T-cell (primary cell): ENCODE results near the gene HTR3B. TPM values are rescaled to one million over a fixed set of nuclear protein-coding genes. Genes with fewer than 3 reads are reported as not detected.

Experiments
- ATAC-seq, 4 experiments: fragments of 200-7000 bp in 3 of 4; fragments of 150-1000 bp in 1 of 4; cut with Tn5 transposase; replicated peaks in 1 of 4; 1 replicate in 3 of 4; 2 replicates in 1 of 4; pipeline ENCODE4 v1.10.0; 2021; ENCODE audit warnings: moderate library complexity in 3 of 4, mild to moderate bottlenecking in 2 of 4, moderate number of reproducible peaks in 1 of 4
- CTCF ChIA-PET, 2 donors: fragments of 300-600 bp; sonication (Branson Sonifier 250); formaldehyde crosslinking; loops; one replicate each; lab custom pipeline; 2022; ENCODE audit warnings: antibody characterized with exemption in 2 of 2; lab: Charles Lee
- POLR2A ChIA-PET, 2 donors: fragments of 300-600 bp; sonication (Branson Sonifier 250); formaldehyde crosslinking; loops; one replicate each; lab custom pipeline; 2022; ENCODE audit warnings: antibody characterized with exemption in 2 of 2; lab: Charles Lee
- DNase-seq, 35 experiments: peaks; one replicate each; pipeline versions ENCODE4 v3.0.0 to v3.0.0-alpha.2; 2013 to 2023
- H3K27ac ChIP-seq: one replicate; pipeline ENCODE4 v1.5.1; 2013; ENCODE audit warnings: low read length
- H3K27me3 ChIP-seq, 2 experiments: replicated peaks in 1 of 2; 1 replicate in 1 of 2; 2 replicates in 1 of 2; pipeline versions ENCODE4 v1.6.1 to v1.7.0; 2013; ENCODE audit warnings: low read length in 1 of 2, mixed read lengths in 1 of 2; ENCODE audit not compliant: control insufficient read depth in 2 of 2, insufficient read depth in 2 of 2; ENCODE audit errors: extremely low read depth in 1 of 2
- H3K36me3 ChIP-seq, 2 donors: 1 replicate in 1 of 2; 2 replicates in 1 of 2; pipeline versions ENCODE4 v1.6.1 to v1.7.0; 2013; ENCODE audit warnings: low read length in 1 of 2; ENCODE audit not compliant: control insufficient read depth in 2 of 2, insufficient read depth in 1 of 2; ENCODE audit errors: extremely low read depth in 1 of 2
- H3K4me1 ChIP-seq, 2 experiments: 1 replicate in 1 of 2; 2 replicates in 1 of 2; pipeline versions ENCODE4 v1.6.1 to v1.7.0; 2013; ENCODE audit warnings: low read length in 2 of 2, mixed read lengths in 1 of 2; ENCODE audit not compliant: insufficient read depth in 2 of 2, control insufficient read depth in 1 of 2; ENCODE audit errors: extremely low read depth in 1 of 2
- H3K4me3 ChIP-seq, 2 donors: 1 replicate in 1 of 2; 2 replicates in 1 of 2; pipeline versions ENCODE4 v1.5.1 to v1.7.0; 2013; ENCODE audit warnings: mild to moderate bottlenecking in 2 of 2, low read length in 1 of 2, moderate library complexity in 1 of 2; ENCODE audit not compliant: control insufficient read depth in 1 of 2; ENCODE audit errors: extremely low read depth in 1 of 2
- H3K9me3 ChIP-seq: 2 replicates; pipeline ENCODE4 v1.7.0; 2013
- H3K27ac Mint-ChIP-seq, 2 donors: one replicate each; pipeline ENCODE4 v1.8.0; 2020 to 2021; ENCODE audit warnings: mild to moderate bottlenecking in 2 of 2, mixed read lengths in 2 of 2
- H3K27me3 Mint-ChIP-seq, 2 donors: one replicate each; pipeline ENCODE4 v1.8.0; 2021 to 2022; ENCODE audit warnings: mixed read lengths in 2 of 2
- H3K36me3 Mint-ChIP-seq: one replicate; pipeline ENCODE4 v1.8.0; 2021; ENCODE audit warnings: mixed read lengths
- H3K4me1 Mint-ChIP-seq, 3 donors: one replicate each; pipeline ENCODE4 v1.8.0; 2020 to 2022; ENCODE audit warnings: mixed read lengths in 3 of 3, mild to moderate bottlenecking in 1 of 3
- H3K4me3 Mint-ChIP-seq, 3 donors: one replicate each; pipeline ENCODE4 v1.8.0; 2020 to 2022; ENCODE audit warnings: mild to moderate bottlenecking in 3 of 3, mixed read lengths in 3 of 3, moderate library complexity in 3 of 3
- H3K9me3 Mint-ChIP-seq, 3 donors: one replicate each; pipeline ENCODE4 v1.8.0; 2020 to 2022; ENCODE audit warnings: mixed read lengths in 3 of 3
- WGBS: methylation state at CpG from one replicate; pipeline ENCODE4 v1.1.5; 2013; ENCODE audit warnings: missing lambda C conversion rate; ENCODE audit not compliant: insufficient coverage; 5-methylcytosine and 5-hydroxymethylcytosine counted together
- total RNA-seq, 35 experiments: library from RNA in 6 of 35; stranded (reverse) in 6 of 35; fragments of 120-200 nt in 1 of 35; gene quantifications; one replicate each; pipeline versions ENCODE4 v1.2.1 to v1.2.4 and lab custom pipeline; 2013 to 2026

Gene HTR3B
- total RNA-seq, 5 donors from 2014 or later (not counting 1 experiment from before 2014, with no cell fraction given) = not detected

- POLR2A ChIA-PET = no interaction called here
- no peak for ATAC-seq
- 88% methylated on average over 10 of the region's 11 CpGs for WGBS
Measured at GRCh38 chr11:113977701-113978100, 73.1 kb downstream of the HTR3B start.

GRCh38 chr11:113979431-113979830 is 74.8 kb downstream of the HTR3B start:
- Mint-ChIP-seq H3K4me3 (no peak overlapping the region), H3K27me3 (peaks cover 17 to 25% of the 10 kb centered on the region in 2 donors), H3K4me1 (peaks cover 0 to 2% (median 0%) of the 10 kb centered on the region in 3 donors), H3K36me3 (no peaks in the 10 kb centered on the region), H3K9me3 (no peaks in the 10 kb centered on the region), H3K27ac (no peak overlapping the region)
- ChIA-PET CTCF (interaction anchor here in 1 of 2 donors (0.6 kb wide), 1 partner anchor 282 kb away, joined by 6 read pairs; no protein-coding TSS in a partner anchor), POLR2A (no interaction called here)
- ATAC-seq (no peak), DNase-seq (no peak)
- Histone ChIP-seq H3K27me3 (peaks cover 0 to 56% of the 10 kb centered on the region in 2 experiments), H3K27ac (no peak overlapping the region), H3K36me3 (no peaks in the 10 kb centered on the region), H3K4me3 (no peak overlapping the region), H3K9me3 (no peaks in the 10 kb centered on the region), H3K4me1 (no peaks in the 10 kb centered on the region)
- WGBS = no CpG with 5 or more reads among the region's 1 CpG

More at GRCh38 chr11:113977701-113978100, 73.1 kb downstream of the HTR3B start:
- H3K9me3 Mint-ChIP-seq = no peaks in the 10 kb centered on the region
- Histone ChIP-seq H3K27me3 (peaks cover 0 to 48% of the 10 kb centered on the region in 2 experiments), H3K4me3 (no peak overlapping the region), H3K36me3 (no peaks in the 10 kb centered on the region), H3K9me3 (no peaks in the 10 kb centered on the region), H3K27ac (no peak overlapping the region), H3K4me1 (no peaks in the 10 kb centered on the region)
- DNase-seq = no peak
- peaks cover 4 to 19% of the 10 kb centered on the region in 2 donors for H3K27me3 Mint-ChIP-seq
- no peak overlapping the region for H3K4me3 Mint-ChIP-seq
- peaks cover 0 to 2% (median 0%) of the 10 kb centered on the region in 3 donors for H3K4me1 Mint-ChIP-seq
- H3K27ac Mint-ChIP-seq = no peak overlapping the region
- CTCF ChIA-PET = no interaction called here
- no peaks in the 10 kb centered on the region for H3K36me3 Mint-ChIP-seq

- H3K36me3 Mint-ChIP-seq = no peaks in the 10 kb centered on the region
- peaks cover 0 to 2% (median 0%) of the 10 kb centered on the region in 3 donors for H3K4me1 Mint-ChIP-seq
- H3K27me3 Mint-ChIP-seq = peaks cover 22 to 23% of the 10 kb centered on the region in 2 donors
- H3K4me3 ChIP-seq = no peak overlapping the region
- no peak for DNase-seq
- no peak for ATAC-seq
- H3K9me3 ChIP-seq = no peaks in the 10 kb centered on the region
- H3K4me3 Mint-ChIP-seq = no peak overlapping the region
- 32% methylated on average over 3 of the region's 6 CpGs for WGBS
- H3K27ac ChIP-seq = no peak overlapping the region
- H3K36me3 ChIP-seq = no peaks in the 10 kb centered on the region
- H3K27me3 ChIP-seq = peaks cover 0 to 46% of the 10 kb centered on the region in 2 experiments
- H3K4me1 ChIP-seq = no peaks in the 10 kb centered on the region
- no peaks in the 10 kb centered on the region for H3K9me3 Mint-ChIP-seq
- ChIA-PET CTCF (no interaction called here), POLR2A (no interaction called here)
- no peak overlapping the region for H3K27ac Mint-ChIP-seq
Measured at GRCh38 chr11:113980785-113981184, 76.2 kb downstream of the HTR3B start.

GRCh38 chr11:113982306-113982705 is 77.7 kb downstream of the HTR3B start:
- Mint-ChIP-seq H3K9me3 (no peaks in the 10 kb centered on the region), H3K27me3 (peaks cover 20 to 29% of the 10 kb centered on the region in 2 donors), H3K36me3 (no peaks in the 10 kb centered on the region), H3K27ac (no peak overlapping the region), H3K4me1 (peaks cover 0 to 2% (median 0%) of the 10 kb centered on the region in 3 donors), H3K4me3 (no peak overlapping the region)
- H3K36me3 ChIP-seq = no peaks in the 10 kb centered on the region
- ChIA-PET POLR2A (no interaction called here), CTCF (no interaction called here)
- peaks cover 0 to 48% of the 10 kb centered on the region in 2 experiments for H3K27me3 ChIP-seq
- no peak overlapping the region for H3K4me3 ChIP-seq
- ATAC-seq = no peak
- no peak for DNase-seq
- H3K9me3 ChIP-seq = no peaks in the 10 kb centered on the region
- no peak overlapping the region for H3K27ac ChIP-seq
- H3K4me1 ChIP-seq = no peaks in the 10 kb centered on the region

- no peaks in the 10 kb centered on the region for H3K4me1 Mint-ChIP-seq
- ChIA-PET POLR2A (no interaction called here), CTCF (no interaction called here)
- WGBS = no CpG with 5 or more reads among the region's 6 CpGs
- Histone ChIP-seq H3K27ac (no peak overlapping the region), H3K4me3 (no peak overlapping the region), H3K9me3 (no peaks in the 10 kb centered on the region), H3K36me3 (no peaks in the 10 kb centered on the region), H3K4me1 (no peaks in the 10 kb centered on the region), H3K27me3 (peaks cover 0 to 36% of the 10 kb centered on the region in 2 experiments)
- H3K4me3 Mint-ChIP-seq = no peak overlapping the region
- no peak for ATAC-seq
- DNase-seq = no peak
- no peaks in the 10 kb centered on the region for H3K9me3 Mint-ChIP-seq
- peaks cover 22 to 26% of the 10 kb centered on the region in 2 donors for H3K27me3 Mint-ChIP-seq
- H3K36me3 Mint-ChIP-seq = no peaks in the 10 kb centered on the region
- no peak overlapping the region for H3K27ac Mint-ChIP-seq
Measured at GRCh38 chr11:113984781-113985180, 80.2 kb downstream of the HTR3B start.

- Histone ChIP-seq H3K27me3 (peaks cover 0 to 32% of the 10 kb centered on the region in 2 experiments), H3K4me1 (no peaks in the 10 kb centered on the region), H3K27ac (no peak overlapping the region), H3K9me3 (no peaks in the 10 kb centered on the region), H3K36me3 (no peaks in the 10 kb centered on the region), H3K4me3 (no peak overlapping the region)
- no peak for ATAC-seq
- Mint-ChIP-seq H3K27me3 (peaks cover 26% of the 10 kb centered on the region in 2 donors), H3K4me1 (no peaks in the 10 kb centered on the region), H3K9me3 (no peaks in the 10 kb centered on the region), H3K4me3 (no peak overlapping the region), H3K36me3 (no peaks in the 10 kb centered on the region), H3K27ac (no peak overlapping the region)
- ChIA-PET POLR2A (no interaction called here), CTCF (no interaction called here)
- no peak for DNase-seq
- 68% methylated on average over 2 of the region's 4 CpGs for WGBS
Measured at GRCh38 chr11:113985906-113986305, 81.3 kb downstream of the HTR3B start.
